ENCODE measurements around the gene LAMTOR4. TPM values are rescaled to one million over a fixed set of nuclear protein-coding genes. Genes with fewer than 3 reads are reported as not detected.

LAMTOR4 gene
- total and polyA plus RNA-seq, 4 donors: 63.4 to 288 (median 187) TPM

DNA sequence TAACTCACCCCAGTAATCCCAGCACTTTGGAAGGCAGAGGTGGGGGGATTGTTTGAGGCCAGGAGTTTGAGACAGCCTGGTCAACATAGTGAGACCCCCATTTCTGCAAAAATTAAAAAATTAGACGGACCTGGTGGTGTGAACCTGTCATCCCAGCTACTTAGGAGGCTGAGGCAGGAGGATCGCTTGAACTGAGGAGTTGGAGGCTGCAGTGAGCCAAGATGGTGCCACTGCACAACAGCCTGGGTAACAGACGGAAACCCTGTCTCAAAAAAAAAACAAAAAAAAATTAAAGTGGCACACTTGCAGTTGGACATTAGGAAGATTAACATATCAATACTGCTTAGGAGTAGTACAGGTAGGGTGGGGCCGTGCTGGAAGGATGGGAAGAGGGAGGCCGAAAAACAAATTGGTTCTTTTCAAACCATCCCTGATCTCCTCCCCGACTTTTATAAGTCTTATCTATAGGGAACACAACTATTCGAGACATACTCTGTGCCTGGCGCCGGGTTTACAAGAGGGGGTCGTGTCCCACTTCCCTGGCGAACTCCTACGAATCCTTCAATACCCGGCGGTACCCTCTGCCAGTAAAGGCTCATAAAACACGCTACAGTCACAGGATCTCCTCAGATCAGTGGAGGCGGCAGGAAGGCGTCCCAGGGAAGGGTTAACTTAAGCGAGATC, 30.2 kb upstream of the LAMTOR4 start:
- Histone ChIP-seq H3K9me3 (ENCODE audit: control insufficient read depth in 4 of 4, insufficient read depth in 3 of 4, low read length in 3 of 4) (no peaks in the 10 kb centered on the region), H3K9ac (ENCODE audit: insufficient read depth in 1 of 2, low read length in 2 of 2) (peak overlapping the region; percentile 69 to 95), H3K27me3 (ENCODE audit: control insufficient read depth in 3 of 3, insufficient read depth in 3 of 3, low read length in 2 of 3) (no peaks in the 10 kb centered on the region), H3K27ac (ENCODE audit: low read depth in 1 of 2, low read length in 1 of 2) (peak overlapping the region; percentile 64 to 75), H3K4me3 (peak overlapping the region; percentile 86), H3K4me1 (ENCODE audit: control insufficient read depth in 5 of 5, insufficient read depth in 5 of 5, low read length in 5 of 5) (peaks cover 0 to 14% (median 7%) of the 10 kb centered on the region in 5 donors), H3K36me3 (ENCODE audit: control insufficient read depth in 4 of 4, insufficient read depth in 4 of 4, low read length in 4 of 4) (peaks cover 0 to 14% (median 5%) of the 10 kb centered on the region in 4 donors)
- TF ChIP-seq, protein P1, sequence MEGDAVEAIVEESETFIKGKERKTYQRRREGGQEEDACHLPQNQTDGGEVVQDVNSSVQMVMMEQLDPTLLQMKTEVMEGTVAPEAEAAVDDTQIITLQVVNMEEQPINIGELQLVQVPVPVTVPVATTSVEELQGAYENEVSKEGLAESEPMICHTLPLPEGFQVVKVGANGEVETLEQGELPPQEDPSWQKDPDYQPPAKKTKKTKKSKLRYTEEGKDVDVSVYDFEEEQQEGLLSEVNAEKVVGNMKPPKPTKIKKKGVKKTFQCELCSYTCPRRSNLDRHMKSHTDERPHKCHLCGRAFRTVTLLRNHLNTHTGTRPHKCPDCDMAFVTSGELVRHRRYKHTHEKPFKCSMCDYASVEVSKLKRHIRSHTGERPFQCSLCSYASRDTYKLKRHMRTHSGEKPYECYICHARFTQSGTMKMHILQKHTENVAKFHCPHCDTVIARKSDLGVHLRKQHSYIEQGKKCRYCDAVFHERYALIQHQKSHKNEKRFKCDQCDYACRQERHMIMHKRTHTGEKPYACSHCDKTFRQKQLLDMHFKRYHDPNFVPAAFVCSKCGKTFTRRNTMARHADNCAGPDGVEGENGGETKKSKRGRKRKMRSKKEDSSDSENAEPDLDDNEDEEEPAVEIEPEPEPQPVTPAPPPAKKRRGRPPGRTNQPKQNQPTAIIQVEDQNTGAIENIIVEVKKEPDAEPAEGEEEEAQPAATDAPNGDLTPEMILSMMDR (IDR thresholded peaks at IDR 0.05; ENCODE audit: control extremely low read depth, extremely low read depth): no peak
- DNase-seq (no peak), ATAC-seq (ENCODE audit: insufficient read depth, low FRiP score) (no peak)
- 22 to 25% methylated on average over 18 of the region's 18 CpGs for WGBS, 2 donors

DNA sequence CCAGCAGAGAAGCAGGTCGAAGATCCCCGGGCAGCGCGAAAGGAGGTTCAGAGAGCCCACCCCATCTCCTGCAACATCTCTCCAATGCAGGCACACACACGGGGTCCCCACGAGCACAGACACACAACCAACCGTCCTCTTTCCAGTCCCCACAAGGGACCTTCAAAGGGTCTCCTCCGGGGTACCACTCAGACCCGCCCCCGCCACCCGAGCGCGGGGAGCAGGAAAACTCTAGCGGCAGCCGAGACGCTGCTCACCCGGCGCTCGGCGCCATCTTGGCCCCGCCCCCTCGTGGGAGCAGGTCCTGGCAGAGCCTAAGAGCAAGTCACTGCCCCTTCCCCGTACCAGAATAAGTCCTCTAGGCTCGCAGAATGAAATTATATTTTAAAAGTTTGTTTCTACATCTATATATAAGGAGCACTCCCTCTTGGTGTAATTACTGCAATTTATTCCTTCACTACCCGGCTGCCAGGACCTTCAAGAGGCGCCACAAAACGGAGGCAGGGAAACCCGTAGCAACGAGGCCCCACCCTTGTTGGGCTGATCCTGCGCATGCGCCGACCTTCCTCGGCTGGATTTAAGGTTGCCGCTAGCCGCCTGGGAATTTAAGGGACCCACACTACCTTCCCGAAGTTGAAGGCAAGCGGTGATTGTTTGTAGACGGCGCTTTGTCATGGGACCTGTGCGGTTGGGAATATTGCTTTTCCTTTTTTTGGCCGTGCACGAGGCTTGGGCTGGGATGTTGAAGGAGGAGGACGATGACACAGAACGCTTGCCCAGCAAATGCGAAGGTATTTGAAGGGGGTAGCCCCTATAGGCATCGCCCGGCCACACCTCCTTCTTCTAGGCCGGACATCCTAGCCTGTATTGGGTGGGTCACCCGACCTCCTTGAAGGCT, 29.4 kb upstream of the LAMTOR4 start, which contains the start of the genes CNPY4 and TAF6:
Gene CNPY4, plus strand, starts transcription at position 563 of the 898 bp plus-strand sequence. Its CDS starts 111 bp downstream, at position 674.
Gene TAF6, minus strand, starts transcription at position 287 of the 898 bp plus-strand sequence. CDS start 5,149 bp downstream, outside the sequence.
- peak within 1 kb of the TSS; percentile 86 for H3K4me3 ChIP-seq
- peaks cover 0 to 14% (median 7%) of the 10 kb centered on the region in 5 donors for H3K4me1 ChIP-seq (ENCODE audit: control insufficient read depth in 5 of 5, insufficient read depth in 5 of 5, low read length in 5 of 5)
- 0% methylated on average over 49 of the region's 49 CpGs for WGBS, 2 donors
- H3K9ac ChIP-seq (ENCODE audit: insufficient read depth in 1 of 2, low read length in 2 of 2): peak within 1 kb of the TSS; percentile 69 to 95
- TF ChIP-seq, protein P1 (IDR thresholded peaks at IDR 0.05; ENCODE audit: control extremely low read depth, extremely low read depth): no peak
- H3K27me3 ChIP-seq (ENCODE audit: control insufficient read depth in 3 of 3, insufficient read depth in 3 of 3, low read length in 2 of 3): no peaks in the 10 kb centered on the region
- peak; percentile 96 to 98 (median 98) for DNase-seq
- peaks cover 0 to 11% (median 1%) of the 10 kb centered on the region in 4 donors for H3K36me3 ChIP-seq (ENCODE audit: control insufficient read depth in 4 of 4, insufficient read depth in 4 of 4, low read length in 4 of 4)
- peak within 1 kb of the TSS; percentile 75 for H3K27ac ChIP-seq (ENCODE audit: low read depth in 1 of 2, low read length in 1 of 2)
- peak; percentile 91 for ATAC-seq (ENCODE audit: insufficient read depth, low FRiP score)
- H3K9me3 ChIP-seq (ENCODE audit: control insufficient read depth in 4 of 4, insufficient read depth in 3 of 4, low read length in 3 of 4): no peaks in the 10 kb centered on the region

DNA sequence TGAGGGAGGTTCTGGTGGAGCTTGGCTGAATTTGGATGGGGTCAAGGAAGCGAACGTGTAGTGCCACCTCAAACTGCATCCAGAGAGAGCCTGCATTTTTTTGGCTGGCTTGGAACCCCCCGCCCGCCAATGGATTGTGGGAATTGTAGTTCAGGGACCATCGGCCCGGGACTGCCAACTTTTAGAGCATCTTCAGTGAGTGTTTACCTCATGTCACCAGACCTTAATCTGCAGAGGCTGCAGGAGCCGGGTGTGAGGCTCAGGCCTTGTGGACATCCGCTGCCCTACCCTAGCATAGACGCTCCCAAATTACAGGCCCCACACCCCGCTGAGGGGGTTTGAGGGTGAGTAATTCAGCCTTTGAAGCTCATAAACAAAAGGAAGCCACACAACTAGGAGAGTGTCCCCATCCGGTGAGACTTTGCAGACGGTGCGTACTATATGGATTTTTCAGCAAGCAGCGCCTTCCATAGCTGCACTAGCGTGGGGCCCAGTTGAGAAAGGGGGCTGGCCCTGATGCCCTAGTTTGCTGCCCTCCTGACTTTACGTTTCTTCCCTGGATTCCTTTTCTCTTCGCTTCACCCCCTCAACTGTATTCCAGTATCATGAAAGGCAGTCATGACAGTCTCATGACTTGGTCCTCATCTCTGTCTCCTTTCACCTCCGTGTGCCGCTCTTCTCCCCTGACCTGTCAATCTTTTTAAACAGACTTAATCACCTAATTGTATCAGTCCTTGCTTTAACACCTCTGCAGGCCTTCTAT, 28.6 kb upstream of the LAMTOR4 start:
- H3K9ac ChIP-seq (ENCODE audit: insufficient read depth in 1 of 2, low read length in 2 of 2): peak overlapping the region in 1 of 2 donors; percentile 67
- H3K4me1 ChIP-seq (ENCODE audit: control insufficient read depth in 5 of 5, insufficient read depth in 5 of 5, low read length in 5 of 5): peaks cover 0 to 14% (median 9%) of the 10 kb centered on the region in 5 donors
- no peaks in the 10 kb centered on the region for H3K27me3 ChIP-seq (ENCODE audit: control insufficient read depth in 3 of 3, insufficient read depth in 3 of 3, low read length in 2 of 3)
- no peaks in the 10 kb centered on the region for H3K9me3 ChIP-seq (ENCODE audit: control insufficient read depth in 4 of 4, insufficient read depth in 3 of 4, low read length in 3 of 4)
- H3K27ac ChIP-seq (ENCODE audit: low read depth in 1 of 2, low read length in 1 of 2): peak overlapping the region; percentile 75
- TF ChIP-seq, protein P1 (IDR thresholded peaks at IDR 0.05; ENCODE audit: control extremely low read depth, extremely low read depth): no peak
- peak; percentile 24 for ATAC-seq (ENCODE audit: insufficient read depth, low FRiP score)
- WGBS, 2 donors: 24 to 34% methylated on average over 19 of the region's 19 CpGs
- DNase-seq: peak; percentile 81 to 90 (median 83)
- peaks cover 0 to 11% (median 1%) of the 10 kb centered on the region in 4 donors for H3K36me3 ChIP-seq (ENCODE audit: control insufficient read depth in 4 of 4, insufficient read depth in 4 of 4, low read length in 4 of 4)
- H3K4me3 ChIP-seq: peak overlapping the region; percentile 41
